BJ (cell line): Measurements from ENCODE around the gene PRSS33. TPM values are rescaled to one million over a fixed set of nuclear protein-coding genes. Genes with fewer than 3 reads are reported as not detected.

ENCODE experiments used
- CTCF ChIA-PET: fragments of 350-600 bp; formaldehyde crosslinking; extraction: SDS; loops from one replicate; lab custom pipeline; 2021; ENCODE audit warnings: antibody characterized with exemption, inconsistent platforms; lab: Yijun Ruan, JAX
- POLR2A ChIA-PET: fragments of 300-600 bp; sonication (Branson Sonifier 250); formaldehyde crosslinking; extraction: SDS; loops from one replicate; lab custom pipeline; 2021; ENCODE audit warnings: antibody characterized with exemption; lab: Charles Lee
- DNase-seq: peaks from one replicate; pipeline ENCODE4 v3.0.0-alpha.2; 2011; ENCODE audit warnings: low read depth
- H3K27me3 ChIP-seq: 2 replicates; pipeline ENCODE4 v1.6.0; 2011; ENCODE audit warnings: low read length; ENCODE audit not compliant: control insufficient read depth, insufficient read depth
- H3K36me3 ChIP-seq: 2 replicates; pipeline ENCODE4 v1.5.1; 2011; ENCODE audit warnings: low read length; ENCODE audit not compliant: control insufficient read depth, insufficient read depth
- H3K4me3 ChIP-seq: 2 replicates; pipeline ENCODE4 v1.5.1; 2011; ENCODE audit warnings: low read depth, mild to moderate bottlenecking, control low read depth, low read length
- CTCF ChIP-seq: IDR thresholded peaks from 2 replicates; pipeline ENCODE4 v1.5.1; 2011; ENCODE audit warnings: low read depth, mild to moderate bottlenecking, control low read depth, inconsistent platforms, low read length, moderate library complexity; ENCODE audit not compliant: insufficient read depth
- polyA plus RNA-seq: library from polyadenylated mRNA; depleted of rRNA; stranded (reverse); fragments of >200 nt; gene quantifications from 2 replicates; pipeline ENCODE4 v1.2.3, GENCODE V29; 2011

Gene PRSS33
- polyA plus RNA-seq, 1 experiment = not detected

- Histone ChIP-seq H3K36me3 (peaks cover 5% of the 10 kb centered on the region), H3K4me3 (no peak overlapping the region), H3K27me3 (peaks cover 5% of the 10 kb centered on the region)
- ChIA-PET CTCF (interaction anchor here (1.4 kb wide), 1 partner anchor 13 kb away, joined by 4 read pairs; no protein-coding TSS in a partner anchor), POLR2A (interaction anchor here (1.0 kb wide), 1 partner anchor 26 kb away, joined by 3 read pairs; no protein-coding TSS in a partner anchor)
- DNase-seq = no peak
- TF ChIP-seq CTCF = no peak
These were observed 8.0 kb downstream of the PRSS33 start for GRCh38 chr16:2779151-2779920.

GRCh38 chr16:2778630-2778958 lies 8.8 kb downstream of the PRSS33 start:
- TF ChIP-seq CTCF = no peak
- no peak overlapping the region for H3K4me3 ChIP-seq
- no peaks in the 10 kb centered on the region; the same call in none of the 2 replicates for H3K27me3 ChIP-seq
- ChIA-PET CTCF (interaction anchor here (0.8 to 1.4 kb wide), 2 partner anchors 14 to 89 kb away, joined by 3 to 4 read pairs; no protein-coding TSS in a partner anchor), POLR2A (interaction anchor here (1.0 kb wide), 1 partner anchor 25 kb away, joined by 3 read pairs; no protein-coding TSS in a partner anchor)
- DNase-seq = no peak
- H3K36me3 ChIP-seq = peaks cover 9% of the 10 kb centered on the region

- ChIA-PET POLR2A (interaction anchor here (1.0 kb wide), 1 partner anchor 25 kb away, joined by 3 read pairs; no protein-coding TSS in a partner anchor), CTCF (interaction anchor here (0.6 to 0.8 kb wide), 2 partner anchors 90 to 1282 kb away, joined by 3 read pairs; no protein-coding TSS in a partner anchor)
- no peaks in the 10 kb centered on the region; the same call in none of the 2 replicates for H3K27me3 ChIP-seq
- no peak for TF ChIP-seq CTCF
- H3K4me3 ChIP-seq = peak overlapping the region; percentile 99
- H3K36me3 ChIP-seq = peaks cover 12% of the 10 kb centered on the region
- DNase-seq = no peak
These were observed 9.3 kb downstream of the PRSS33 start for GRCh38 chr16:2777903-2778629.

- ChIA-PET CTCF (no interaction called here), POLR2A (no interaction called here)
- peak; percentile 24 for DNase-seq
- TF ChIP-seq CTCF = no peak
- Histone ChIP-seq H3K4me3 (peak within 1 kb of the TSS; percentile 99), H3K36me3 (peaks cover 18% of the 10 kb centered on the region), H3K27me3 (no peaks in the 10 kb centered on the region; the same call in none of the 2 replicates)
These were observed 10.0 kb downstream of the PRSS33 start, which contains the start of gene ELOB for GRCh38 chr16:2777231-2777902. ELOB (minus strand) TSS chr16:2777280; CDS start chr16:2777239, 41 bp downstream.
